ENCODE measurements around the gene LRRC75B.
"Not testable (repeated sequence)": the region's sequence is repeated elsewhere in the genome, so short reads cannot be mapped to it uniquely, and the experiment has no call there.

The LRRC75B gene

GRCh38 chr22:24602105-24602749 lies 9.4 kb upstream of the LRRC75B start:
- DNase-seq = not testable (repeated sequence)

- DNase-seq = no peak
These were observed 8.6 kb upstream of the LRRC75B start for GRCh38 chr22:24601217-24602104.

GRCh38 chr22:24599958-24600715 lies 7.3 kb upstream of the LRRC75B start:
- peak; percentile 35 for DNase-seq

DNA sequence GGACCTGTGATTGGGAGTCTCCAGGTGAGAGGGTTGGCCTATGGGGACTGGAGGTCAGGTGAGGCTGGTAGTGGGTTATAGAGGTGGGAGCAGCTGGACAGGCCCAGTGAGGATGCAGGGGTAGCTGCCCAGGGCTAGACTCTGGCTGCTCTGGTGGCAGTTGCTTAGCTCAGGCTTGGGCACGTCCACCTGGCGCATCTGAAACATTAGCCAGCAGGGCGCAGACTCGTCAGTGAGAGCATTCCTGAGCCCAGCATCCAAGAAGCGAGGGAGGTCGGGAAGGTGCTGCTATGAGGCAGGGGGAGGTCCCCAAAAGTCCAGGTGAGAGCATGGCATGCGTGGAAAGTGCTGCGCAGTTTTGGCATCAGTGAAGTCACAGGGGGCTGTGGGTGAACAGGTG lies 6.6 kb upstream of the LRRC75B start:
- DNase-seq = no peak

DNA sequence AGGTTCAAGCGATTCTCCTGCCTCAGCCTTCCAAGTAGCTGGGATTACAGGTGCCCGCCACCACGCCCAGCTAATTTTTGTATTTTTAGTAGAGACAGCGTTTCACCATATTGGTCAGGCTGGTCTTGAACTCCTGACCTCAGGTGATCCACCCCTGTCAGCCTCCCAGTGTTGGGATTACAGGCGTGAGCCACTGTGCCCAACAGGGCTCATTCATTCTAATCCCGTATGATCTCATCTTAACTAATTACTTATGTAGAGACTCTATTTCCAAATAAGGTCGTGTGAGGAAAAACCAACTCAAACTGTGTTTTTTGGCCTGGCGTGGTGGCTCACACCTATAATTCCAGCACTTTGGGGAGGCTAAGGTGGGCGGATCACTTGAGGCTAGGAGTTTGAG lies 4.2 kb upstream of the LRRC75B start:
- not testable (repeated sequence) for DNase-seq

- DNase-seq = no peak
These were observed 3.0 kb upstream of the LRRC75B start for GRCh38 chr22:24595863-24596262.

DNA sequence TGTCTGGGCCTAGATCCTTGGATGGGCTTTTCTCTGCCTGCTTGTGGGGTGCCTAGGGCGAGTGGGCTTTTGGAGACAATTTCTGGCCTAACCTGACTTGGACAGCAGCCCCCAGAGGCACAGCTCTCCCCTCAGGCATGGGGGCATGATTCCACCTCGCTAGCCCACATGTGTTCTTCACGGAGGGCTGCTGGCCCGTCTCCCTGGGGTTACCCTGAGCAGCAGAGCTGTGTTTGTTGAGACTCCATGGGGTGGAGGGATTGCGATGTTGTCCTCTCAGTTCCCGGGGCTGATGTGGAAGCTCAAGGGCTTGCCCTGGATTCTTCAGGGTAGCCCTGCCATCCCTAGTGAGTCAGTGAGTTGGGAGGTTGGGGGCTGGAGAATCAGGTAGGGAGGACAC lies 2.4 kb upstream of the LRRC75B start:
- no peak for DNase-seq

- DNase-seq = no peak
These were observed 1.8 kb upstream of the LRRC75B start for GRCh38 chr22:24594569-24595120.

- no peak for DNase-seq
These were observed 1.1 kb upstream of the LRRC75B start for GRCh38 chr22:24593836-24594568.

- DNase-seq = not testable (repeated sequence)
These were observed 624 bp upstream of the LRRC75B start for GRCh38 chr22:24593559-24593835.

DNA sequence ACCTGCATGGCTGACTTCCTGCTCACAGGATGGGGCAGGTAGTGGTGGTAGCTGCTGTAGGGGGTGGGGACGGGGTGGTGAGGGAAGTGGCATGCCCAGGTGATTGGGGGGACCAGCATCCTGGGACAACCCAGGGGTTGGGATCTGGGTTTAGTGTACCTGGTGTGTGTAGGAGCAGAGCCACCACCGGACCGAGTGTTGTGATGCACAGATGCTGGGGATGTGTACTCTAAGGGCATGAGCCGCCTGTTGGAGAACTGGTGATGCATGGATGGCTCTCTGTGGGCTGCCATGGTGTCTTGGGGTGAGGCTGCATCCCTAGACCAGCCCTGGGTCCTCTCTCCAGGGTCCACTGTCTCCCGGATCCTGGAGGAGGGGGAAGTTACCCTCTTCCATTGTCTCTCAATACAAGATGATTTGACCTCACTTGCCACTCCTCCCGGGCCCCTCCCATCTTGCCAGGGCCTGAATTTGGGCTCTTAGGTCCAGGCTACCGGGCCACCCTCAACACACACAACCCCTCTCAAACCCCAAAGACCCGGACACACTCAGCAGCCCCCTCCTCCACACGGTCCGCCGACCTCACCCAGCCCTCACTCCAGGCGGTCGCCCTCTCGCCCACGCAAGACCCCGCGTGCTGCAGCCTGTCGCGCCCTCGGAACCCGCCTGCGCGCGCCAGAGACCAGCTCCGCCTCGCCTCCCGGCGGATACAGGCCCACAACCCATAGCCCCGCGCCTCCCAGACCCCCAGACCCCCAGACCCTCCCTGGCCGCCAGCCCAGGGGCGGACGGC lies 619 bp downstream of the LRRC75B start:
- peak; percentile 20 for DNase-seq

GRCh38 chr22:24591286-24591830 lies 1.5 kb downstream of the LRRC75B start:
- no peak for DNase-seq

DNA sequence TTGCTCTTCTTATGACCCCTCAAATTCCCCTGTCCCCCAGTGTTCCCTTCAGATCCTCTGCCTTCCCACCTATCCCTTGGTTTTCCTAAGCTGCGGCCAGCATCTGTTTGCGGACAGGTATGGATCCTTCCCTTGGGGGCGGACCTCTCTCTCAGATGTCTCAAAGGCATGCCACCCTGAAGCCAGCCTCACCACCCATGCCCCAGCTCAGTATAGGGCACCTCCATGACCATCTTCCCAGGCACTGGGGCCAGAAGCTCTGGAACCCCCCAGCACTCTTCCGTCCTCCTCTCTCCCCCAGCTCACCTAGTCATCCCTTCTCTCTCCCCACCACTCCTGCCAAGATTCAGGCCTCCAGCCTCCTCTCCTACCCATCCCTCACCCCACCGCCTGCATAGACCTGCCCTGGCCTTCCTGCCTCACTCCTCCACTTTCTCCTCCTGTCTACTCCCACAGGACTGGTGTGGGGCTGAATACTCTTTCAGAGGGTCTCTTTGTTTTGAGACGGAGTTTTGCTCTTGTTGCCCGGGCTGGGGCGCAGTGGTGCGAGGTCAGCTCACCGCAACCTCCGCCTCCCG lies 2.2 kb downstream of the LRRC75B start:
- DNase-seq = no peak

DNA sequence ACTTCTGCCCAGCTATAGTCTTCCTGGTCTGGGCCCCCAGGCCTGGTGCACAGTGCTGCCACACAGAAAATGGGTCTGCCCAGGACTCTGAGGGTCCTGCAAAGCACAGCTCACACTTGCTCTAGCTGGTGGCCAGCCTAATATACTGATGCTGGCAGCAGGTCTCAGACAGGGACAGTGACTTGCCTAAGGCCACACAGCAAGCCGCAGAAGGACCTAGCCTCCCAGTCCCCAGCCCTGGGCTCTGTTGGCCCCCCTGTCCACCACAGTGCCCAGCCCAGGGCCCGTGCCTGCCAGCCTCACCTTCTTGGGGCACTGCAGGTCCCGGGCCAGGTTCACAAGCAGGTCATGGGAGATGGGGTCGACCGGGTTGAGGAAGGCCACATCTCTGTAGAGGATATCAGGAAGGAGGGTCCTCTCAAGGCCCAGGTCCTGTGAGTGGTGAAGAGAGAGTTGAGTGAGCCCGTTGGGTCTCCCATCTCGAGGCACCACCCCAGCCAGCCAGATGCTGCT lies 3.3 kb downstream of the LRRC75B start:
- DNase-seq = no peak

- no peak for DNase-seq
These were observed 4.0 kb downstream of the LRRC75B start for GRCh38 chr22:24588757-24589481.

- no peak for DNase-seq
These were observed 4.5 kb downstream of the LRRC75B start for GRCh38 chr22:24588381-24588756.

- no peak for DNase-seq
These were observed 4.9 kb downstream of the LRRC75B start for GRCh38 chr22:24587948-24588347.

- DNase-seq = no peak
These were observed 5.6 kb downstream of the LRRC75B start for GRCh38 chr22:24587251-24587650.

GRCh38 chr22:24585927-24586546 lies 6.8 kb downstream of the LRRC75B start:
- no peak for DNase-seq

DNA sequence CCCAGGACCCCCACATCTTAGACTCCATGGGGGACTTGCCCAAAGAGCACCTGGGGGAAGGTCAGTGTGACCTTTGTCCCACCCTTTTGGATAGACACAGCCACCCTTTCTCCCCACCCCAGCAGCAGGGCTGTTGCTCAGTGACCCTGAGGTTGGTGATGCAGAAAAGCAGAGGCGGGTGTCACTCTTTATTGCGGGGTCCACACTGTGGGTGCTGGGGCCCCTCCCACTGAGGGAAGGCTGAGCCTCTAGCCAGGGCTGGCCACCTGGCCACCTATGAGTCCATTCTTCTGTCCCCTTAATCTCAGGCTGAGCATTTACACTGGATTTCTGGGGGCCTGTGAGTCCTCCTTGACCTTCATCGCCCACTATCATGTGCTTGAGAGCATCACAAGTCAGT lies 7.4 kb downstream of the LRRC75B start:
- DNase-seq = no peak

Data from EL (cell line).